Dedifferentiated amniotic fluid mesenchymal stem cell (primary cell): ENCODE results near the gene GAPVD1.
A peak's percentile ranks its signal among the peaks of the same experiment; 100 is the strongest.

Experiments used
- DNase-seq: peaks from one replicate; pipeline ENCODE4 v3.0.0-alpha.2; 2016; ENCODE audit errors: extremely low spot score

The GAPVD1 gene

GRCh38 chr9:125405938-125406809, 144.5 kb downstream of the GAPVD1 start:
- DNase-seq = no peak

DNA sequence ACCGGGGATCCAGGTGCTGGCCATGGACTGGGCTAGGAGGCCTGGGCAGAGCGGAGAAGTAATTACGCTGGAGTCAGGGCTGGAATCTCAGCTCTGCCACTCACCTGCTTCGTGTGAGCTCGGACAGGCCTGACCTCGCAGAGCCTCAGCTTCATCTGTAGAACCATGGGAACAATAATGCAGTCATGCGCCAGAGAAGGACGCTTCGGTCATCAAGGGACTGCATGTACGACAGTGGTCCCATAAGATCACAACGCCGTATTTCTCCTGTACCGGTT, 145.1 kb downstream of the GAPVD1 start:
- no peak for DNase-seq

DNA sequence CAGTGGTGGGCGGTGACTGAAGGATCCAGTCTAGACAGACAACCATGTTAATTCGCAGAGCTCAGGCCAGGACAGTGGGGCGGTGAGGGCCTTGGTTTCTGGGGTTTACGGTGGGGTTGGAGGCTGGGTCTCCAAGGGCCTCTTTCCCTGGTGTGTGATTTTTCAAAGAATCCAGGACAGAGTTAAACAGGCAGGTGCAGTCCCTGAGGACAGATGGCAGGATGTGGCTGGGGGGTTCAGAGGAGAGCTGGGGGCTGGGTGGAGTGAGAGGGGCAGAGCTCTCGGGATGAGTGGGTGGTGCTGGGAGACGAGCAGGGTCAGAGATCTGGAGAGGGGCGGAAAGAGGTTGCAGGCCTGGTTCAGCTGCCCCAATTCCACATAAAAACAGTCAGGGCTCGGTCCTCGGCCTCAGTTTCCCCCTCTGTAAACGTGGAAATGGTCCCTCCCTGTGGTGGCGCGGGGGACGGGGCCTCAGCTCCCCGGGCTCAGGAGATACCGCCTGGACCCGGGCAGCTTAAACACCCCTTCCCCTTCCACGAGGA, 145.9 kb downstream of the GAPVD1 start:
- DNase-seq = no peak

GRCh38 chr9:125407974-125408900, 146.6 kb downstream of the GAPVD1 start:
- peak; percentile 58 for DNase-seq

- DNase-seq = no peak
Measured at GRCh38 chr9:125409217-125409636, 147.6 kb downstream of the GAPVD1 start.

DNA sequence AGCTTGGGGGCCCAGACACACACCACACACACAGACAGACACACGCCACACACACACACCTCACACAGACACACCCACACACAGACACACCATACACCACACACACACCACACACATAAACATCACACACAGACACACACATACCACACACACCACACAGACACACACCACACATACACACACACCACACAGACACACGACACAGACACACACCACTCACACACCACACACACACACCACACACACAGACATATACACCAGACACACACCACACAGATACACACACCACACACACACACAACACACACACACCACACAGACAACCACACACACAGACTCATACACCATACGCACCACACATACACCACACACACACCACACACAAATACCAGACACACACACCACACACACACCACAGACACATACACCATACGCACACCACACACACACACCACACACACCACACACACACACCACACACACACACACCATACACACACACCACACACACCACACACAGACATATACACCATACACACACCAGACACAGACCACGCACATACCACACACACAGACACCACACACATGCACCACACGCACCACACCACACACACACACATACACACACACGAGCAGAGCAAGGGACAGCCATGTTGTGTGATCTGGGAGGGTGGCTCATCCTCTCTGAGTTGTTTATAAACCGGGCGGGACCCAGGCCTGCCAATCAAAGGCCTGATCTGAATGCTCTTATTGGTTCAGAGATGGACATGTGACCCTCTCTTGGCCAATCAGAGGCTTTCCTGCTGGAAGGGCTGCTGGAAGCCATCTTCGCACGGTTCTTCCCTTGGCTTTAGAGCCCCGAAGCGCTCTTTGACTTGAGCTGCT, 148.3 kb downstream of the GAPVD1 start:
- no peak for DNase-seq

- DNase-seq = no peak
Measured at GRCh38 chr9:125410522-125410894, 148.9 kb downstream of the GAPVD1 start.

GRCh38 chr9:125411171-125411756, 149.6 kb downstream of the GAPVD1 start:
- DNase-seq = no peak

DNA sequence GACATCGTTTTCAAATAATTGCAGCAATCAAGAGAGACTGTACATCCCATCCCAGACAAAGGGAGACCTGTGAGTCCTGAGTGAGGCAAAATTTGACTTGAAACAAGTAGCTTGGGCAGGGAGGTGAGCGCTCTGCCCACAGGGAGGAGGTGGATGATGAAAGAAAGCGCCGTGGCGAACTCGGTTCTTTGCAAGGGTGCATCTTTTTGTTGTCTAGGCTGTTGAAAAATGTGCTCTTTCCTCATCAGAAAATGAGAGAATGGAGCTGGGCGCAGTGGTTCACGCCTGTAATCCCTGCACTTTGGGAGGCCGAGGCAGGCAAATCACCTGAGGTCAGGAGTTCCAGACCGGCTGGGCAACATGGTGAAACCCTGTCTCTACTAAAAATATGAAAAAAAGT, 150.5 kb downstream of the GAPVD1 start:
- DNase-seq = no peak

DNA sequence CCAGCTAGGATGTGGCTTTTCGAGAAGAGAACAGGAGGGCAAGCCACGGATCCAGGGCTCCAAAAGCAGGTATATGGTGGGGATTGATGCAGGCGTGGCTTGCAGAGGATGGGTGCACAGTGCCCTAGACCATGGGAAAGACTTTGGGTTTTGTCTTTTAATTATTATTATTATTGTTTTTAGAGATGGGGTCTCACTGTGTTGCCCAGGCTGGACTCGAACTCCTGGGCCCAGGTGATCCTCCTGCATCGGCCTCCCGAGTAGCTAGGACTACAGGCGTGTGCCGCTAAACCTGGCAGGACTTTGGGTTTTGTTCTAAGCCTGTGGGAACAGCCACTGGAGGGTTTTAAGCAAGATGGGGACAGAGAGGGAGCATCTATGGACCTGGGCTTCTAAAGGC, 152.0 kb downstream of the GAPVD1 start:
- no peak for DNase-seq

- no peak for DNase-seq
Measured at GRCh38 chr9:125415583-125416460, 154.2 kb downstream of the GAPVD1 start.

GRCh38 chr9:125416517-125416916, 154.9 kb downstream of the GAPVD1 start:
- DNase-seq = no peak
